Germinal center (tissue), 1 donor: ENCODE data around the gene PRKN.

Experiments used
- DNase-seq: peaks from one replicate; pipeline ENCODE4 v3.0.0; 2012; ENCODE audit warnings: mixed read lengths, low spot score

The PRKN gene

DNA sequence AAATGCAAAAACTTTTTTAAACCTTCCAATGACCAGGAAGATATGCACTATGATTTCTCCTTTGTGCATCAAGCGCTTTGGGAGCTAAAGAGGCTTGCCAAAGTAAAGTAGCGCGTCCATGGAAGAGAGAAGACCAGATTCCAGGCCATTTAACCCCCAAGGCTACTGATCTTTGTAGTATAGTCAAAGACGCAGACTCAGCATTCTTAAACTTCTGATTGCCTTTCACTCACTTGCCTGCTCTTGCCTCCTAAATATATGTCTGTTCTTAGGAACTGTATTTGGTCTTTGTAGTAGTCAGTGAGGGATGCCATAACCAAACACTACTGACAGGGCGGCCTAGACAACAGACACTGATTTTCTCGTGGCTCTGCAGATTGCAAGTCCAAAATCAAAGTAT, 426.4 kb downstream of the PRKN start:
- DNase-seq: no peak

DNA sequence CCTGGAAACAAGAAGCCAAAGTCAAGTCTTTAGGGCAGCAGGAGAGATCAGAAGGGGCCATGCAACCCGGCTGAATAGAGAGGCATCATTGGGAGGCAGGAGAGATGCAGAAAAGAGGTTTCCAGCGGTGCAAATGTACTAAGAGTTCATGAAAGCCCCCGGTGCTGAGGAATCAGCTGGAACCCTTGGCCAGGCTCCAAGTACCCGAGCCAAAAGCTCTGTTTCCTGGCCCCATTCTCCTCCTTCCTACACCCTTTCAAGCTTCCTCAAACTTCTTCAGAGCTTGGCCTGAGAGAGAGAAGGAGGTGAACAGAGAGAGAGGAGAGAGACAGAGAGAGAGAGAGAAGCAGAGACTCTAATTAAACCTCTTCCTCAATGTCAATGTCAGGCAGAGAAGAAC, 433.5 kb downstream of the PRKN start:
- no peak for DNase-seq

DNA sequence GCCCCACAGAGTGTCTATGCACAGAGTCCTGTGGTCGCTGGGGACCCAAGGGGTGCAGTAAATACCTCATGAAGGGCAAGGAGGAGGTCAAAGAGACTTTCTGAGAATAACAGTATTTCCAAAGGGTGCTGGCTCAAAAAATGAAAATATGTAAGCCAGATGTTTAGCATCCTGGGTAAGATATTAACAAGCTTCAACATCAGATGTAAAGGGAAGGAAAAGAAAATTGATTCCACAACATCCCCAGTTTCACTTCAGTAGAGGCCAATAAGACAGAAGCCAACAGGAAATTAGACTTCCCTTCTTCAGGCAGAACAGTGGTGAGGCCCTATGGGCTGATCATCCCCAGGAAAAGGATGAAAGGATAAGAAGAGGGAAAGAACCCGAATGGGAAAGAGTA, 434.7 kb downstream of the PRKN start:
- DNase-seq: no peak

DNA sequence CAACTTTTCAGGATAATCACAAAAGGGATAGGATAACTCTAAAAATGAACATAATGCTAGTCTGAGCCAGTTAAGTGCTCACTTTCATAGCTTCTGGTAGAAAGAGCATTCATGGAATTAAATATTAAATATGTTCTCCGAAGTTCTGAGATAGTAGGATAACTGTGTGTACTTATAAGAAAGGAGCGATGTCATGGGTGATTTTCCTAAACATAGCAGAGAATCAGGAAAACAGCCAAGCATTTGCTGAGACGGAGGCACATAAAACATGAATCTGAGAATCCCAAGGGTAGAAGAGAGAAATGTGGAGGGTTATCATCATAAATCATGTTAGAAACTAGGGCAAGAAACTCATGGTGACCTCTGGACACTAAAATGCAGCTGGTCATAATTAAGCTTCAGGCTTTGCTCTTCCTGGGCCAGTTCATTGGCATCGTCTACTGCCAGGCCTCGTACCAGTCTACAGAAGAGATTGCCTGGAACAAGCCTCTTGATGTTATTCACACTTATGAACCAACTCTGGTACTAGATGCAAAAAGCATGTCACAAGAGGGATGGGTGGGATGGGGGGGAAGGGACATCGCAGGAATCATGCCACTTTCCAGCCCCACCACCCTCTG, 436.6 kb downstream of the PRKN start:
- no peak for DNase-seq

DNA sequence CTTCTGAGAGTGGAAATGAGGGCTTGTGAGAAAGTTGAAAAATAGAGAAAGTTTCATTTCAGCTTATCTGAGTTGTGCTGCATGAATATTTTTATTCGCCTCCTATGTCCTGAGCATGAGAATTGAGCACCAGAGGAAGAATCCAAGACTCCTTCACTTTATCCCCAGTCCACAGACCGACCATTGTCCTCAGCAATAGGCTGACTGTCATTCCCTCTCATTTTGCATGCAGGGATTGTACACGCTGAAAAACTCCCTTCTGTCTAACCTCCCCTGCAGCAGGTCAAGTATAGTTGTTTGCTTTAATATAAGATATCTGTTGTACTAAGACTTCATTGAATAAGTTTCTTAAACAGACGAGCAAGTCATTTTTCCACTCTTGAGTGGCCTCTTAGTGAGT, 437.6 kb downstream of the PRKN start:
- DNase-seq: no peak

DNA sequence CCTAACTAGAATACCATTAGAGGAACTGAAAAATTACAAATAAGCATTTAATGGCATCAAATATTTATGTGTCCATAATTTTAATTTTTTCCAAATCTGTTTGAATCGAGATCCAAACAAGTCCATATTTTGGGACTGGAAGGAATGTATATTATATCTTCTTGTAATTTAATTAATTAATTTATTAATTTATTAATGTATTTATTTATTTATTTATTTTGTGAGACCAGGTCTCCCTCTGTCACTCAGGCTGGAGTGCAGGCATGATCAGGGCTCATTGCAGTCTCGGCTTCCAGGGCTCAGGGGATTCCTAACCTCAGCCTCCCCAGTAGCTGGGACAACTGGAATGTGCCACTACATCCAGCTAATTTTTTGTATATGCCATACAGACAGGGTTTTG, 453.6 kb downstream of the PRKN start:
- no peak for DNase-seq

DNA sequence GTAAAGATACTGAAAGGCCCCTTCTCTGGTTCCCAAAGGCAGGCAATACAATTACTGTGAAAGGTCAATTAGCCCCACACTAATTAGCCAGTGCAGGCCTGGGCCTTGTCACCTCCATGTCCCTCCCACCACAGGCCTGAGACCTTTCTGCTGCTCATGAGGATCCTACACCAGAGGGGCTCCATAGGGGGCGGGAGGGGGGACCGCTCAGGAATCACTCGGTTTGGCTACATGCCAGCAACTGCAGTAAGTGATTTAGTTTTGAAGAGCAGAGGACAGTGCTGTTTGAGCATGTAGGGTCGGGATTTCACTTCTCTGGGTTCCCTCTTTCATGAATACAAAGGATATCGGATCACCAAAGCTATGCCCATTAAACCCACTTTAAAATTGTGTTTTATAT, 455.6 kb downstream of the PRKN start:
- DNase-seq: no peak

DNA sequence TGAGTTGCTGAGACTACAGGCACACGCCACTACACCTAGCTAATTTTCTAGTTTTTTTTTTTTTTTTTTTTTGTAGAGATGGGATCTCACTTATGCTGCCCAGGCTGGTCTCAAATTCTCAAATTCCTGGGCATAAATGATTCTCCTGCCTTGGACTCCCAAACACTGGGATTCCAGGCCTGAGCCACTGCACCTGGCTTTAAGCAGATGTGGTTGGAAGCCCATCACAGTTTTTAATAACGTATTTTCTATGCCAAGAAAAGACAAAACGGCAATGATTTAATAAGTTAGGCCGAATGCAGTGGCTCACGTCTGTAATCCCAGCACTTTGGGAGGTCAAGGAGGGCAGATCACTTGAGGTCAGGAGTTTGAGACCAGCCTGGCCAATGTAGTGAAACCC, 456.6 kb downstream of the PRKN start:
- DNase-seq: no peak

DNA sequence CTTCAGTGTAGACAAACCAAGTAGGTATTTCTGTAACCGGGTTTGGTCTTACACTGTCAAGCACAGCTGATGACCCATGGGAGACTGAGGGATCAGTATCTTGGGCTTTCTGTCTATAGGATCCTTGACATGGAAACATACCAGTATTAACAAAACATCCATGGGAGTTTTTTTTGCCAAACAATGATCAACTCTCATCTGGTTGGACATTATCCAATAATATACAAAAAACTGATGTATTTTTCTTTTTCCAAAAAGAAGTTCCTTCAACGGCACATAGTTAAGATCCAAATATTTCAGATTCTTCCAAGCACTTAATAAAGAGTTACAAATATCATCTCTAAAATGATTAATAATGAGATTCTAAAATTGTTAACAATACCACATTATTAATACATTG, 459.9 kb downstream of the PRKN start:
- DNase-seq: no peak

DNA sequence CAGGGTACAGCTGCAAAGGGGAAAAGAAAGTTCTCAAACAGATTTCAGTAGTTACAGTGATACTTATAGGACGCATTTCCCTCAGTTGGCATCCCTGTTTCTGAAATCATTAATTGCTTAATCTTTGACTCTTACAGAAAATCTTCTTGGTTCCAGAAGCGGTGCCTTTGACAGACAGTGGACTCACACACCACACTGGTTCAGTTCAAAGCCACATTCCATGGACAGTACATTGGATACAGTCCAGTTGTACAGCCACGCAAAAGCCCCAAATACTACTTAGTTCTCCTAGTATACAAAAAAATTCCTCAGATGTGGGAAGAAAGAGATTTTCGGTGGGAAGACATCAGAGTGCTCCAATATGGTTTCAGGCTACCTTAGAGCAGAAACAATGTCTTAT, 460.4 kb downstream of the PRKN start:
- no peak for DNase-seq

DNA sequence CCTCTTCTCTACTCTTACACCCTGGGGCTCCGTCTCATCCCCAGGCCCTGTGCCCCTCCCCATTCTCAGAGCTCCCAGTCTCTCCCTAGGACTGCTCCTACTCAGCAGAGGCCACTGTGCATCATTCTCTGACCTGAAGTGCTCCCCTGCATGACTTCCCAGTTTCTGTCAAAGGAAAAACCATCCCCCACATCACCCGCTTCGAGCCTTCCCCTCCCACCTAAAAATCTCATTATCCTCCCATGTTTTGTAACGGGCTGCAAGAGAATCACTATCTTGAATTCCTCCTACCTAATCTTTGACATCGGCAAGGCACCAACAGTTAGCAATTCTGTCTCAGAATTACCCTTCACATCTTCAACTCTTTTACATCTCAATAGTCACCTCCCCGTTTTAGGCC, 463.0 kb downstream of the PRKN start:
- no peak for DNase-seq

DNA sequence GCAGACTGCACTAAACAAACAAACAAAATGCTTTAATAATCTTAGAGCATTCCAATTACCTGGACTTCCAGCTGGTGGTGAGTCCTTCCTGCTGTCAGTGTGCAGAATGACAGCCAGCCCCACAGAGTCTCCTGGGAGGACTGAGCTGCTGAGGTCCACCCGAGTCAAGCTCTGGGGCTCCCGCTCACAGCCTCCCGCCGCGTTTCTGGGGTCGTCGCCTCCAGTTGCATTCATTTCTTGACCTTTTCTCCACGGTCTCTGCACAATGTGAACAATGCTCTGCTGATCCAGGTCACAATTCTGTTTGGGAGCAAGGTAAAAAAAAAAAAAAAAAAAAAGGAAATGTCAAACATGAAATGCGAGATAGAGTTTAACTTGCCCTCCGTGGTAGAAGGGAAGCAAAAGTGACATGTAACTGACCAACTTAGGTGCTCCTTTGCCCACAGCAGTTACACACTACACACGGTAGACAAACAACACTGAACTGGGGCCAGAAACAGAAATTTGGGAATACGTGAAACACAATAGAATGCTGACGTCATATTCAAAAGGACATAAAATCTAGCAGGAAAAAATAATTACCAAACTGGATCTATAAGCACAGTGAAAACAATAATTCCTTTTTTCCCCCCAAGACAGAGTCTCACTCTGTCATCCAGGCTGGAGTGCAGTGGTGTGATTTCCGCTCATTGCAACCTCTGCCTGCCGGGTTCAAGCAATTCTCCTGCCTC, 464.9 kb downstream of the PRKN start:
- no peak for DNase-seq

DNA sequence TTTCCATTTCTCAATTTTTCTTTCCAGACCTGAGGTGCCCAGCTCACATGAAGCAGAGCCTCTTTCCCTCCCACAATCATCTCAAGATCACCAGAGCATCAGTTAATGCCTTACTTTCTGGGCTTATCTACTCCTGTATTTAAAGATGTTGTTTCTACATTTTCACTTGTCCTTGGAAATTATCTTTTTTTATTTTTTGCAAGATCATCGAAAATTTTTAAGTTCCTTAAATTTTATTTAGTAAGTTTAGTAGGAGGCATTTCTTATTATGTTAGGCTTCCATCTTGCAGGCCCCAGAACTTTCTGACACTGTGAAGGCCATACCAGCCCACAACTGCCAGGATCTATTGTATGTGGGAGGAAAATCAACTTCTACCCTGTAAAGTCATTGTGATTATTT, 466.0 kb downstream of the PRKN start:
- DNase-seq: no peak

DNA sequence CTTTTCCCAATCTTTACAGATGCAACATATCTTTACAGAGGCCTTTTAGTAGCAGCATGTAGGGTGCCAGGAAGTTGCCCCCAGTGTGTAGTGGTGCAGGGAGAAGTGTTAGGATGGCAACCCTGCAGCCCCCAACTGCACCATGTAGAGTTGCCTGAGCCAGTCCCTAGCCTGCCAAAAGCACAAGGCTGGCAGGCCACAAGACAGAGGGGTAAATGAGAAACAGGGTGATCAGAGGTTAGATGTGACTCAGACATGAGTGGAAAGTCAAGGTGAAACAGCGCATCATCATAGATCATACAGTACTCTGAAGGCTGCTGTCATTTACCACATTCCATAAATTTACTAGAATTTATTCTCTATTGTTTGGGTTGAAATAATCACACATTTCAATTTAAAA, 467.5 kb downstream of the PRKN start:
- no peak for DNase-seq

DNA sequence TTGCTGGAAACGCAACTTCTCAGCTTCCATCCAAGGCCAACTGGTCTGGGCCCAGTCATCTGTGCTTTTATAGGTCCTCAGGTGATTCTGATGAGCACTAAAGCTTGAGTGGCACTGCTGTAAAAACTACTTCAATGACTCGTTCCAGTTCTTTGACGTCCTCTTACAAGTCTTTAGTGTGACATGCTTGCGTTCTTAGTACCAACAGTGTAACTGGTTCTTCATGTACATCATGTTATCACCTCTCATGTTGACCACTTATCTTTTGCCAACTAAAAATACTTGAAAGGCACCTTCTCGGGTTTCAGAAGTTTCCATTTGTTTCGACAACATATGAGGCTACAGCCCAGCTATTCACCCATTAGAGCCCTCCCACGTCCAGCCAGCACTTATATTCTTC, 468.9 kb downstream of the PRKN start:
- no peak for DNase-seq

DNA sequence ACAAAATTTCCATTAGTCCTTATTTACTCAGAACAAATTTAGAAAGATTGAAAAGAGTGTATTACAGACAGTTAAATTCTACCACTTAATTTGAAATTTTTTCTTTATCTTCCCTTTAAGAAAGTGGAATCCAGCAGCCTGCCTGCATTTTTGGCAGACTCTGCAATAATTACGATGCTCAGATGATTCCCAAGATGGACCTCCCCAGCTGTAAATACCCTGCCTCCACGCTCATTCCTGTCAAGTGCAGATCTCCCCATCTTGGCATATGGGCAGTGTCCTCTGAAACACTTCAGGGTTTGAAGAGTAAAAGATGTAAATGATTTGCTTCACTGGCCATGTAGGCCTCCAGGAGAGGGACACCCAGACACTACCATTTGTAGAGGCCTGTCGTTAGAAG, 471.2 kb downstream of the PRKN start:
- no peak for DNase-seq

DNA sequence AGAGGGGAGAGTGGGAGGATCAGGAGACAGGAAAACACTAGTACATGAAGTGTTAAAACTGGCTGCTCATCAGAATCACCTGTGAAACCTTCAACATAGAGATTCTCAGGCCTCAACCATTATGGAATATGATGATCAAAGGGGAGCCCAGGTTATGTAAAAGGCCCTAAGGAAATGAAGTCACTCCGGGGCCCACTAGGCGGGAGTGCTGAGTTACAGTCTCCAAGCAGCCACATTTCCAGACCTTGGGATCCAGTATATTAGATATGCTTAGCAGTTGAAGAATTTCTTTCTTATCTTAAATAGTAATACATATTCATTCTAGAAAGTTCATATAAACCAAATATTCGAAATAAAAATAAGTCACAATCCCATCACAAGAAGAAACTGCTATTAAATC, 476.3 kb downstream of the PRKN start:
- DNase-seq: no peak

DNA sequence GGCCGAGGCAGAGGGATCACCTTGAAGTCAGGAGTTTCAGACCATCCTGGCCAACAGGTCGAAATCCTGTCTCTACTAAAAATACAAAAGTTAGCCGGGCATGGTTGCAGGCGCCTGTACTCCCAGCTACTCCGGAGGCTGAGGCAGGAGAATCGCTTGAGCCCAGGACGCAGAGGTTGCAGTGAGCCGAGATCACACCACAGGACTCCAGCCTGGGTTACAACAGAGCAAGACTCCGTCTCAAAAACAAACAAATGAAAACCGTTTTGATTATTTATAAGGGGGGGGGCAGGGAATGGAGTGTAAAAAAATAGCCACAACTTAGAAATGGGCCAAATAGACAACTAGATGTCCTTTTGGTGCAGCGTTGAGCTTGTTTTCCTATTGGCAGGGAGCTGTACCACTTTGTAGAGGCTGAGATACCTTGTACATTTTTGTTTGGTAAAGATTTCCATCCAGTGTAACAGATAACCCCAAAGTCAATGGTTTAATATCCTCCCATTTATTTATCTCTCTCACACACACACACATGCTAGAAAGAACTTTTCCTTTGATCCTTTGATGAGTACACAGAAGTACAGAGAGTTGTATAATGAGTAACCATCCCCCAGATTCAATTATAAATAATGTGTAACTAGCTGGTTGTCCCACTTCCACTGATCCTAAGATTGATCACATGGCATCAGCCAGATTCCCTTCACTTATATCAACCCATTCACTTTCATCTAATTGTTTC, 477.5 kb downstream of the PRKN start:
- no peak for DNase-seq

DNA sequence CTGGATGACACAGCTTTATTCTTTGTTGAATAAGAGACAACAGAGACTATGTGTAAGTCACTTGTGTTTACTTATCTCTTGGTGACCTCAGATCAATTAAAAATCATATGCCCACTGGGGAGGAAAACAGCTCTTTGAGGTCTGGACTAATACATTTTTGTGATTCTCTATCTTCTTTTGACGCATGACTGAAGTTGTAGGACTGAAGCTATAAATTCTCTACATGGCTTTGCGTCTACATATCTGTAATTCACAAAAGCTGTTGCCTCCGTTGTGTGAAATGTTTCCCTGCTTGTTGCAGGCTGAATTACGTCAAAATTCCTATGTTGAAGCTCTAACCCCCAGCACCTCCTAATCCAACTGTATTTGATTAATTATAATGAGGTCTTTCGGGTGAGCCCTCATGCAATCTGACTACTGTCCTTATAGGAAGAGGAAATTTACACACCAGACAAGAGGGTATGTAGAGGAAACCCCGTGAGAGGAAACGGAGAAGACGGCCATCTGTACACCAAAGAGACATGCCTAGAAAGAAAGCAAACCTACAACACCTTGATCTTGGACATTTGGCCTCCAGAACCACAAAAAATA, 481.6 kb downstream of the PRKN start:
- no peak for DNase-seq

DNA sequence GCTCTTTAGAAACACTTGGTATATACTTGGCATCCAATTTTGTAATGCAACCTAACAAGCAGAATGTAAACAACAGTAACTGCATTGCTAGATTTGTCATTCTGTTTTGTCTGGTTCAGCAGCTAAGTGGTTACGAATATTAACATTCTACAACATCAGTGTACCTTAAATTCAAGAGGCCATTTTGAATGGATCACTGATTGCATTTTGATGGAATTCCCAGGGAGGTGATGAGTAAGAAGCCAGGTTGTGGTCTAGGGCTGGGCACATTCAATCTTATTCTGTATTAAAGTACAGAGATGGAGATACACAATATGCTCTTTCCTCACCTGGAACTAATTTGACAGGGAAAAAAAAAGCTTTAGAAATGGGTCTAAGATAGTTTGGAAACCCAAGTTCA, 483.5 kb downstream of the PRKN start:
- no peak for DNase-seq

DNA sequence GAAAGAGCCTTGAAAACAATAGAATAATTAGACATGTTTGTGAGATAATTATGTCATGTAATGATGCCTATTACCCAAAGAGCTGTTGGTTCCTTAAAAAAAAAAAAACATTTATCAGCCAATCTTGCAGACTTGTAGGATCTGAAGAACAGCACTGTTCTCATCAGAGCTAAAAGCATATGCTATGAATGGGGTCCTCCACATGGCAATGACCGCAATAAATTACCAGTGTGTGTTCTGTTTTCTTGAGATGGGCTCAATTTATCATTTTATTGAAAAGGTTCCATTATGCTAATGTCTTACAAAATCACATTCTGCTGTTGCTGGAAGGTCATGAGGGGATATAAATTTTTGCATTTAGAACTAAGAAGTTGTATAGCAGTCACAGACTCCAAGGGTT, 484.7 kb downstream of the PRKN start:
- no peak for DNase-seq

DNA sequence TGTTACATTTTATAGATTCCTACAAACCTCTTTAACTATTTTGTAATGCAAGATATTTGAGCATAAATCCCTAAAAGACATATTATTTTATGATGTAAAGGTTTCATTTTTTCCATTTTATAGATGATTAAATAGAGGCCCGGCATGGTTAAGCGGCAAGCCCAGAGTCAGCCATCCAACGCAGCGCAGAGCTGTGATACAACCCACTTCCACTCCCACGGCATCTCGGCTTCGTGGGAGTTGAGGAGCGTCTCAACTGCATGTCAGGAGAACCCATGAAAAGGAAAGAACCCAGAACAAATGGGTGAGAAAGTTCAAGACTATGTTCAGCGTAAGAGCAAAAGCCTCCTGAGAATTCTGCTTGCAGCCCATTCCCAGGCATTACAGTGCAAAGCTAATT, 488.2 kb downstream of the PRKN start:
- DNase-seq: no peak

DNA sequence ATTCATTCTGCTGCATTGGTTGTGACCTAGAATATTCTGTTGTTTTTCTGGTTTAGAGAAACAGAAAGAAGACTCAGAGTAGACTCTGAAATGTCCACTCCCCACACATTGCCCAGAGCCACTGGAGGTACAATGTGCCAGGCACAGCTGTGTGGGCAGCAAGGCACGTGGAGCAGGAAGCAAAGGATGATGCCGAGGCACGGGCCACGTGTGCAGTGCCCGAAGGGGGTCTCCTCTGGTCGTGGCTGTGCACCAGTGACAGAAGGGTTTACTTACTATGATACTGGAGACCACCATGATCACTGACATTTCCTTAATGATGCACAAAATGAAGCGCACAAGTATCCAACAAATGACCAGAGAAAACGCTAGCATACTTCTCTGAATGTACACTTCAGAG, 488.9 kb downstream of the PRKN start:
- DNase-seq: no peak
